GM12892 (cell line): ENCODE measurements around the gene AP4S1.
A peak's percentile ranks its signal among the peaks of the same experiment; 100 is the strongest.

Source experiments
- DNase-seq: peaks from one replicate; pipeline ENCODE4 v3.0.0; 2011; ENCODE audit not compliant: insufficient read length
- FAIRE-seq: peaks from 2 replicates; lab custom pipeline; 2011; peaks lifted over from hg19 to GRCh38; lab: Jason Lieb, UNC
- POLR2A ChIP-seq: IDR thresholded peaks from 2 replicates; pipeline ENCODE4 v1.6.1; 2011; ENCODE audit warnings: low read depth, low read length, control low read depth
- POLR2AphosphoS5 ChIP-seq: IDR thresholded peaks from 2 replicates; pipeline ENCODE4 v1.6.1; 2011; ENCODE audit warnings: low read depth, low read length, control low read depth
- TAF1 ChIP-seq: IDR thresholded peaks from 2 replicates; pipeline ENCODE4 v1.6.1; 2011; ENCODE audit warnings: low read depth, mild to moderate bottlenecking, control low read depth, low read length, borderline replicate concordance

Gene AP4S1

DNA sequence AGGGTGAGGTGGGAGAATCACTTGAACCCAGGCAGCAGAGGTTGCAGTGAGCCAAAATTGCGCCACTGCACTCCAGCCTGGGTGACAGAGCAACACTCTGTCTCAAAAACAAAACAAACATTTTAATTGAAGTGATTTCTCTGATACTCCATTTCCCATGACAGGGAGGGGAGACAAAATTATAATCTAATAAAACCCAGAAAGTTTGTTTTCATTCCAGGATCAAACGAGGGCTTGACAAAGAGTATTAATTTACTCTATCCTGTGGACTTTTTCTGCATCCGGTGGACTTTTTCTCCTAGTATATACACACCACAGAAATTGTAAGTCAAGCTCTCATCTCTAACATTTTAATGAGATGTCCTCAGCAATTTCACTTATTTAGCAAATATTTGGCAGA is 14.5 kb upstream of the AP4S1 start:
- FAIRE-seq: no peak

DNA sequence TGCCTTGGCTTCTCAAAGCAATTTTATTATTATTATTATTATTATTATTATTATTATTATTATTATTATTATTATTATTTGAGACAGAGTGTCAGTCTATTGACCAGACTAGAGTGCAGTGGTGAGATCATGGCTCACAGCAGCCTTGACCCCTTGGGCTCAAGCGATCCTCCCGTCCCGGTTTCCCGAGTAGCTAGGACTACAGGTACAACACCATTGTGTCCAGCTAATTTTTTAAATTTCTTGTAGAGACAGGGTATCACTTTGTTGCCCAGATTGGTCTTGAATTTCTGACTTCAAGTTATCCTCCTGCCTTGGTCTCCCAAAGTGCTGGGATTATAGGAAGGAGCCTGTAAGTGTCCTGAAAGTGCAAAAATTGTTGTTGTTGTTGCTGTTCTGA is 11.6 kb upstream of the AP4S1 start:
- DNase-seq (no peak), FAIRE-seq (no peak)
- TF ChIP-seq TAF1: no peak
- TF ChIP-seq POLR2A: no peak
- no peak for TF ChIP-seq POLR2AphosphoS5

More for the DNA sequence above, 14.5 kb upstream of the AP4S1 start:
- no peak for TF ChIP-seq TAF1
- no peak for TF ChIP-seq POLR2A
- no peak for TF ChIP-seq POLR2AphosphoS5
- no peak for DNase-seq

DNA sequence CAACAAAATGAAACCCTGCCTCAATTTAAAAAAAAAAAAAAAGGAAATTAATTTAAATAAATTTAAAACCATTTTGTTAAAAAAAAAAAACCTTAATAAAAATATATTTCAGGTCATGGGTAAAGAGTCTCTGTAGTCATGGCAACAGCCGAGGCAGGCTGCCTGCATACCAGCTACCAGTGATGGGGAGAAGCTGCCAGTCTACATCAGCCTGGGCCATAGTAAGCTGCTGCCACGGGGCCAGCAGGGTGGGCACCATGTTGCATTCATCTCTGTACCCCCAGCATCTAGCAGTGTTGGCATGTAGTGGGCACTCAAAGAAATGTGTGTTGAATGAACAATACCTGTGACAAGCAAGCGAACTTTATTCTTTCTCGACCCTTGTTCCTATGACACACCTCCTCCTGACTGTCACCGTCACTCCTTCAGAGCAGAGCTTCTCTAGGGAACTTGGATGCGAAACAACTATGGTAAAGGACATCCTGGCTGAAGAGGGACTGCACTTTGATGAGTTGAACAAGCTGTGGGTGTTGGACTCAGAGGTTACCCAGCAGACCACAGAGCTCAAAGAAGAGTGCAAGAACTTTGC is 7.3 kb upstream of the AP4S1 start:
- DNase-seq: no peak
- no peak for FAIRE-seq
- no peak for TF ChIP-seq TAF1
- TF ChIP-seq POLR2A: no peak
- TF ChIP-seq POLR2AphosphoS5: no peak

DNA sequence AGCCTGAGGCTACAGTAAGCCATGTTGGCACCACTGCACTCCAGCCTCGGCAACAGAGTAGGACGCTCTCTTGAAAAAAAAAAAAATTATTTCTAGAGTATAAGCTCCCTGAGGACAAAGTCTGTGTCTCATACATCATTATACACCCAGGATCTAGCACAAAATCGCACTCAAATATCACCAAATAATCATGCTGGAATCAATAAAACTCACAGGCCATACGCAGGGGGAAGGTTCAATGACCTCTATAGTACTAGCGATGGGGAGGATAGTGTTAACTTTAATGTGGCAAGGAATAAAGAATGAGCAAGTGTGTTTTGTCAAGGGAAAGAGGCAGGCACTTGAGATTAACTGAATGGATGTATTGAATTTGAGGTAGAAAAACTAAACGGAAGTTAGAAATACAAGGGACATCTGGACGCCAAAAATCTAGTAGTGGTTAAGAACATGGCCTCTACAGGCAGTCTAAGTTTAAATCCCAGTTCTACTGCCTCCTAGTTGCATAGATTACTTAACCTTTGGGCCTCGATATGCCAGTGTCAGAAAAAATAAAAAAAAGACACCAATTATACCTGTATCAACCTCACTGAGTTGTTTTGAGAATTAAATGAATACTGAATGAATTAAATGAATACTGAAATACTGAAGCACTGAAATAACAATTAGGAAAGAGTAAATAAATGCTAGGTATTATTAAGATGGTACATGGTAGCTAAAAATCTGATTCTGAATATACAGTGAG is 4.4 kb upstream of the AP4S1 start:
- FAIRE-seq (no peak), DNase-seq (no peak)
- TF ChIP-seq TAF1 (no peak), POLR2A (no peak), POLR2AphosphoS5 (no peak)

DNA sequence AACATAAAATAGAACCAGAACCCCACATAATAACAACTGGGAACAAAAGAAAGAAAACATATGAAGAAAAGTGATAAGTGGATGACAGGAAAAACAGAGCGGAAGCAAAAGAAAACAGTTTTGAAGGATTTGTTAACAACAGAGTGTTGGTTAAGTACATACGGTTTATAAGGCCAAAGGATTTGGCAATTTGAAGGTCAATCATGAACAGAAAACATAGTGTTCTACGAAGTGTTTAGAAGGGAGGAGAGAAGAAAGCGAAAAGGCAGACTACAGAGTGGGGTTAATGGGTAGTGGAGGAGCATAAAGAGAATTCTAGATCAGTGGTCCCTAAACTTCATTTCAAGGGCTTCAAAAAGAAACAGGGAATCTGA is 3.9 kb upstream of the AP4S1 start:
- TF ChIP-seq POLR2A (no peak), POLR2AphosphoS5 (no peak), TAF1 (no peak)
- FAIRE-seq (no peak), DNase-seq (no peak)

DNA sequence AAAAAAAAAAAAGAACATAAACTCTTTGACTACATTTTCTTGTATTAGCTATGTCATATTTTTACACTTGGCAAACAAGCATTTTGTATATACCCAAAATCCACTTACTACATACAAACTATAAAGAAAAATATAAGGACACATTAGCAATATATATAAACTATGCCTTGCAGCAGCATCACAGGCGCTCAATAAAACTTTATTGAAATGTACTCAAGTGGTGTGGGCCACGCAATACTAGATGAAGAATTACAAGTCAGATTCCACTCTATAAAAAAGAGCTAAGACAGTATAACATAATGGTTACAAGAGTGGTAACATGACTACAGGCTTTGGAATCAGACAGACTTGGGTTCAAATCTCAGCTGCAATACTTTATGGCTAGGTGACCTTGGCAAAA is 3.1 kb upstream of the AP4S1 start:
- FAIRE-seq (no peak), DNase-seq (no peak)
- TF ChIP-seq POLR2AphosphoS5 (no peak), POLR2A (no peak), TAF1 (no peak)

DNA sequence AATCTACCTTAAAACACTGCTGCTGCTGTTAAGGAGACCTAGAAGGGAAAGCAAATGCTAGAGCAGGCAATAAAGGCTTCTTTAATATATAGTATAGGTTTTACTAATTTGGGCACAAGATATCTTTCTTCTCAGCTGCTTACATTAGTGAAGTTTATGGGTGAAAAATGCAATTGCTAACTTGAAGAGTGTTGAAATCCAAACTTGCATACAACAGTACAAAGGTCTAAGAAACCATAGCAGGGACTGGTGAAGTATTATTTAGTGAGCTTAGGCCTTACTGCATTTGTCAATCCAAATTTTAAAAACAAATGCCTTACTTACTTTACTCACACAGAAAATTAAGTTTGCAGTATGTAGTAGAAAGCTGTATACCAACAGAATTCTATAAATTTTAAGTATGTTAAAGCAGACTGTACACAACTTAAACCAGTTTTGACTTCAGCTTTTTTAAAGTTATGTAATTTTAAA is 1.4 kb upstream of the AP4S1 start:
- no peak for DNase-seq
- FAIRE-seq: peak; percentile 14
- TF ChIP-seq POLR2AphosphoS5 (no peak), POLR2A (no peak), TAF1 (no peak)

DNA sequence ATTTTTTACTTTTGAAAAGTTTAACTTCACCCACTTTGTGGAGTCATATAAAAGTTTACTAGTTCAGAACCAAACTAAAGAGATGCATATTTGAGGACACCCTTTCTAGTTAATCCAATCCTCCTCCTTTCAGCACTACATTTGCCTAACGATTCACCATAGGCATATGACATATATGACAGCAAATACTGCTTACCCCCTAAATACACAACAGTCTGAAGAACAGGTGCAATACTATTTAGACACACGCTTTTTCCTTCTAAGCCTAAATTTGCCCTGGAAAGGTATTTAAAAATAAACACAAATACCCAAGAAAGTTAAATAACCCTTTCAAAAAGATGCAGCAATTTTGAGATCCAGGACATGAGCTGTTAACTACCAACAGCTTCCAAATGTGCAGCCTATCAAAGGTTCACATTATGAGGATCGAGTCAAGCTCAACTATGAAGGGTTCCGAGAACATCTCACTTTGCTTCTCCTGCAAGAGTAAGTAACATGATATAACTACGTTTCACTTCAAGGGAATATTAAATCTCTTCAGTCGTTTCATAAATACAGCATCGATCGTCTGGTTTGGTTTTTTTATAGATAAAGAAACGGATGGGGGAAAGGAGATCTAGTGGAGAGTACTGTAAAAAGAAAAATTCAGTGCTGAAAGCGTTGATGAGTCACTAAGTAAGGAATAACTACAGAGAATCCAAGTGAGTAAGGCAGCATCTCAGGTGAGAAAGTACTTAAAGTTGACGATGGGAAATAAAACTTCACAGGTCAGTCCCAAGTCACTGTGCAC is 677 bp upstream of the AP4S1 start:
- FAIRE-seq (no peak), DNase-seq (no peak)
- no peak for TF ChIP-seq POLR2AphosphoS5

DNA sequence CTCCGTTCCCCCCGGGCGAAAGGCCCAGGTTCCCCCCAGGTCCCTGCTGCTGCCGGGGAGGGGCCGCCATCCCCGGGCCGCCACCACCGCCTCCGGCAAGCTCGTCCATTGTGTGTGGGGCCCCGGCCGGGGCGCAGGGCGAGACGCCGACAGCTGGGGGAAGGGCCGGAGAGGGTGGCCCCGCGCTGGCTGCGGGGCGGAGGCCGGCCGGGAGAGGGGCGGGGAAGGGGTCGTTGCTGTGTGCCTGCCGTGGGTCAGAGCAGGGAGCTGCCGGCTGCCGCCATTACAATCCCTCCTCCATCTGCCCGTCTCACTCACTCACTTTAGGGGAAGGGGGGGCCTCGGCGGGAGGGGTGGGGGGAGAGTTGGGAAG is 614 bp downstream of the AP4S1 start, which contains the start of gene STRN3:
STRN3 (minus strand) TSS at position 303 of the 373 bp plus-strand sequence; CDS start at position 109, 194 bp downstream.
- DNase-seq: no peak
- TF ChIP-seq POLR2A (peak; percentile 57; the same call in 1 of the 2 replicates), POLR2AphosphoS5 (no peak; the same call in 1 of the 2 replicates)
- no peak for FAIRE-seq

DNA sequence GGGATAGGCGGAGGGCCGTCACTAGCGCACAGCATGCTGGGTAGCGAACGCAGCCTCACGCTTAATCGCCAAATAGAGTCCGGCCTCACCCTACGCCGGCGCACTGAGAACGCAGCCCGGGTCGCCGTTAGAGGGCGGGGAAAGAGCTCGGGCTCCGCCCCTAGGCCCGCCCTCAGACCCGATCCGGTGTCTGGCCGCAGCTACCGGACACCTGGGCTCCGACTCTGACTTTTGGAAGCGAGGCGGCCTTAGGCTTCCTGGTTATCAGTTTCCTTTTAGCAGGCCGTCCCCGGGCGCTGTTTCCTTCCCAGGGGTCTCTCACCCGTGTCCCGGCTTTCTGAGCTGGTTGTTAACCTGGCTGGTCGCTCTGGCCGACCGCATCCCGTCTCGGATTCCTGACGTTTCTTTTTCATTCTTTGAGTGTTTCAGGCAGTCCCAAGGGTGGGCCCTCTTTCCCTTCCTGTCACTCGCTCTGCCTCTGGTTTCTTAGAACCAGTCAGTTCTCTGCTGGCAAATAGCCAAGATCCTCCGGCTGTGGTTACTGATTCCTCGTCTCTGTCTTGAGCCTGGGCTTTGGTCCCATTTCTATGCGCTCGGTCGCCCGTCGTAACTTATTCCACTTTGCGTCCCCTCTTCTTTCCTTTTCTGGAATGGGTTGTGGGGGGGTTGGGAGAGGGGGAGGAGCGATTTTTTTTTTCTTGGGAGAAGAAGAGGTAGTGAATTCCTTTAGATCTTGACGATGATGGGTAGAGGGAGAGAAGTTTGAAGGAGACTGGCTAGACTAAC is 1.2 kb downstream of the AP4S1 start:
- DNase-seq: peak; percentile 79
- TF ChIP-seq TAF1 (peak; percentile 60; the same call in 1 of the 2 replicates), POLR2AphosphoS5 (peak; percentile 73), POLR2A (peak; percentile 83)
- peak; percentile 95 for FAIRE-seq

DNA sequence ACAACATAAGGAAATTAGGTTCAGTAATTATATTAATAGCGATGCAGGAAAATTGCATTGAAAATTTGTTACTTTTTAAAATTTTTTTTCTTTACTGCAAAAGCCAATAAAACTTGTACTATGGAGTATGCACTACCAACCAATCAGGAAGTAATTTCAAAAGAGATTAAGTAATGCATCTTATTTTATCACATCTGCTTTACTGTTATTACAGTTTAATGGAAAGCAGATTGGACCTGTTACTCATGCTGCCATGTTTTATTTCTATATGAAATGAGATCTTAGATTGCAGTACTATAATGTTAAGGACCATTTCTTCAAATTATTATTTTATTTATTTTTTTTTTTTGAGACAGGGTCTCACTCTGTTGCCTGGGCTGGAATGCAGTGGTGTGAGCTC is 2.4 kb downstream of the AP4S1 start:
- no peak for DNase-seq
- TF ChIP-seq POLR2AphosphoS5 (no peak), TAF1 (no peak), POLR2A (no peak)
- FAIRE-seq: no peak
